ENCODE data around the gene NACC2. TPM values are rescaled to one million over a fixed set of nuclear protein-coding genes. Genes with fewer than 3 reads are reported as not detected.

Gene NACC2
- total and polyA plus RNA-seq, 2 of the 8 experiments (the other 6 are each of a cell fraction or from before 2014, with no cell fraction given), result 8.3 to 14.0 TPM

DNA sequence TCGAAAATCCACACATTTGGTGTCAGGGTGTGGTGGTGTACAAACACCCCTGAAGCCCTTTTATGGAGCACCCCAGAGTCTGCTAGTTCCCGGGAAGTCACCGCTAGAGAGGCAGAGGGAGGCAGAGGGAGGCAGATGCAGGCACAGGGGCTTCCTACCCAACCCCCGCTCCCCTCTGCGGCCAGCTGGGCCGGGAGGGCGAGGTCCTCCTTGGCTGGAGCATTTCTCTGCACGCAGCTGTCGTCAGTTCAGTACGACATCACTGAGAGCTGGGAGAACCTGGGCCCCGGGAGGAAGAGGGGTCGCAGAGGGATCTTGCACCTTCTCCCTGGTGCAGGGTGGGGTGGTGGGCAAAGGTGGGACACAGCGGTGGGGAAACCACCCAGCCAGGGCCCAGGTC, 118.1 kb downstream of the NACC2 start:
- H2BK120ac ChIP-seq (replicated peaks; ENCODE audit: low read depth, low read length), result no peak overlapping the region
- H3K4ac ChIP-seq (replicated peaks; ENCODE audit: insufficient read length, low read depth, low read length), result peak overlapping the region; percentile 29
- H3K36me3 ChIP-seq (ENCODE audit: control insufficient read depth in 2 of 4, insufficient read depth in 4 of 4, low read length in 3 of 4), result no peaks in the 10 kb centered on the region
- ChIA-PET POLR2A (ENCODE audit: partially characterized antibody) (interaction anchor here (0.9 to 1.4 kb wide), 2 partner anchors 10 kb away, joined by 3 to 5 read pairs; no protein-coding TSS in a partner anchor), CTCF (ENCODE audit: partially characterized antibody) (interaction anchor here (1.0 to 2.7 kb wide), 7 partner anchors 9 to 193 kb away, joined by 3 to 19 read pairs (median 3); no protein-coding TSS in a partner anchor)
- no peaks in the 10 kb centered on the region for H3K79me2 ChIP-seq (ENCODE audit: control insufficient read depth in 1 of 2, insufficient read depth in 2 of 2, low read length in 2 of 2)
- no peak overlapping the region for H3K4me2 ChIP-seq (ENCODE audit: insufficient read depth in 1 of 2, low read depth in 2 of 2, low read length in 2 of 2)
- H3K27me3 ChIP-seq (replicated peaks in 1 of 4; ENCODE audit: control insufficient read depth in 3 of 4, extremely low read depth in 1 of 4, insufficient read depth in 3 of 4, low read length in 3 of 4), result no peaks in the 10 kb centered on the region
- H4K20me1 ChIP-seq (replicated peaks in 1 of 2; ENCODE audit: control insufficient read depth in 1 of 2, insufficient read depth in 2 of 2, low read length in 2 of 2), result no peaks in the 10 kb centered on the region
- H3K14ac ChIP-seq (ENCODE audit: insufficient read length), result no peak overlapping the region
- H4K8ac ChIP-seq (ENCODE audit: extremely low read depth, insufficient read depth, low read length), result no peak overlapping the region
- H3K4me3 ChIP-seq (ENCODE audit: extremely low read depth in 1 of 4, insufficient read depth in 2 of 4, low read depth in 3 of 4, low read length in 4 of 4), result no peak overlapping the region
- H2BK20ac ChIP-seq (ENCODE audit: low read length), result no peak overlapping the region
- no peak overlapping the region; a peak in 1 of 7 replicates for H3K9ac ChIP-seq (replicated peaks in 1 of 4; ENCODE audit: extremely low read depth in 1 of 4, low read depth in 3 of 4, low read length in 3 of 4)
- H2BK15ac ChIP-seq (ENCODE audit: low read length), result no peak overlapping the region
- no peak for FAIRE-seq
- no peak overlapping the region for H3K27ac ChIP-seq (ENCODE audit: low read depth, low read length)
- no peaks in the 10 kb centered on the region; the same call in 1 of the 2 replicates for H3K23me2 ChIP-seq (ENCODE audit: low read depth, low read length)
- H4K5ac ChIP-seq (ENCODE audit: insufficient read length, low read depth, low read length), result no peak overlapping the region
- H2AFZ ChIP-seq (ENCODE audit: low read length), result no peak overlapping the region
- DNase-seq (ENCODE audit: low read depth in 1 of 2, low spot score in 2 of 2), result no peak
- H3K9me3 ChIP-seq (ENCODE audit: insufficient read depth in 2 of 2, low read depth in 1 of 2, low read length in 1 of 2), result no peaks in the 10 kb centered on the region
- no peaks in the 10 kb centered on the region for H3K79me1 ChIP-seq (ENCODE audit: low read depth, low read length)
- no peak overlapping the region for H3K23ac ChIP-seq (ENCODE audit: insufficient read length)
- H2AK5ac ChIP-seq (ENCODE audit: low read depth, low read length), result no peak overlapping the region
- no peak overlapping the region for H4K91ac ChIP-seq (replicated peaks; ENCODE audit: insufficient read length, low read length)
- 85% methylated on average over 13 of the region's 13 CpGs; no CpG with 5 or more reads in 1 of the 2 experiments for WGBS, 2 experiments (ENCODE audit: extremely low coverage in 1 of 2, insufficient coverage in 1 of 2, insufficient read length in 1 of 2, insufficient replicate concordance in 2 of 2, low coverage in 1 of 2, low lambda C conversion rate in 2 of 2, missing lambda C conversion rate in 1 of 2)
- H3K4me1 ChIP-seq (replicated peaks in 1 of 4; ENCODE audit: control insufficient read depth in 3 of 4, insufficient read depth in 4 of 4, low read length in 3 of 4), result peaks cover 0 to 3% (median 0%) of the 10 kb centered on the region in 4 experiments; a peak in 4 of 7 replicates
- 0 out of 4 replicates have a peak, but pooled peaks of 1 of the 2 experiments have one; percentile 31 for TF ChIP-seq SIN3A (conservative IDR thresholded peaks at IDR 0.05 in 1 of 2, IDR thresholded peaks at IDR 0.05 in 1 of 2; ENCODE audit: low read depth in 1 of 2, low read length in 2 of 2)
- no peak for TF ChIP-seq RBBP5 (IDR thresholded peaks at IDR 0.05; ENCODE audit: borderline replicate concordance, low read depth, low read length)
- TF ChIP-seq MAFK (IDR thresholded peaks at IDR 0.05; ENCODE audit: low read depth, low read length), result no peak
- H3K18ac ChIP-seq (ENCODE audit: extremely low read depth, low read length), result no peak overlapping the region; the same call in 1 of the 2 replicates
- no peak overlapping the region for H3K56ac ChIP-seq (replicated peaks; ENCODE audit: insufficient read length, low read depth, low read length)
- no peak overlapping the region for H2BK12ac ChIP-seq (ENCODE audit: low read depth, low read length)
- no peak overlapping the region for H2BK5ac ChIP-seq (ENCODE audit: low read depth, low read length)
